CD8-positive, alpha-beta memory T cell (primary cell): Measurements from ENCODE around the gene FAM163B. TPM values are rescaled to one million over a fixed set of nuclear protein-coding genes. Genes with fewer than 3 reads are reported as not detected.

ENCODE experiments used
- CTCF ChIA-PET: fragments of 350-600 bp; sonication (Branson Sonifier 250); formaldehyde crosslinking; loops from one replicate; lab custom pipeline; 2021; ENCODE audit warnings: antibody characterized with exemption; lab: Charles Lee
- POLR2A ChIA-PET: fragments of 350-600 bp; sonication (Branson Sonifier 250); formaldehyde crosslinking; loops from one replicate; lab custom pipeline; 2021; ENCODE audit warnings: antibody characterized with exemption; lab: Charles Lee
- DNase-seq, 5 donors: peaks; one replicate each; pipeline versions ENCODE4 v3.0.0 to v3.0.0-alpha.2; 2020 to 2022; ENCODE audit warnings: mixed read lengths in 1 of 5
- H3K27ac ChIP-seq: one replicate; pipeline ENCODE4 v1.7.0; 2013; ENCODE audit warnings: low read depth, mild to moderate bottlenecking, low read length, moderate library complexity
- H3K27me3 ChIP-seq: 2 replicates; pipeline ENCODE4 v1.7.0; 2013; ENCODE audit warnings: low read length, mild to moderate bottlenecking; ENCODE audit not compliant: insufficient read depth, poor library complexity, severe bottlenecking
- H3K36me3 ChIP-seq: 2 replicates; pipeline ENCODE4 v1.7.0; 2013; ENCODE audit warnings: mild to moderate bottlenecking, low read length, moderate library complexity; ENCODE audit not compliant: insufficient read depth
- H3K4me1 ChIP-seq: 2 replicates; pipeline ENCODE4 v1.7.0; 2013; ENCODE audit warnings: mild to moderate bottlenecking, low read length, moderate library complexity; ENCODE audit not compliant: insufficient read depth
- H3K4me3 ChIP-seq: 2 replicates; pipeline ENCODE4 v1.7.0; 2013; ENCODE audit warnings: mild to moderate bottlenecking, low read length
- H3K9me3 ChIP-seq: 2 replicates; pipeline ENCODE4 v1.7.0; 2013; ENCODE audit warnings: mild to moderate bottlenecking, low read length
- H3K27ac Mint-ChIP-seq, 8 donors: one replicate each; pipeline ENCODE4 v1.8.0; 2020 to 2021; ENCODE audit warnings: mixed read lengths in 8 of 8, mild to moderate bottlenecking in 6 of 8, inconsistent platforms in 3 of 8, moderate library complexity in 3 of 8
- H3K27me3 Mint-ChIP-seq, 2 donors: one replicate each; pipeline ENCODE4 v1.8.0; 2020 to 2021; ENCODE audit warnings: mixed read lengths in 2 of 2, mild to moderate bottlenecking in 1 of 2, moderate library complexity in 1 of 2
- H3K36me3 Mint-ChIP-seq, 3 donors: one replicate each; pipeline ENCODE4 v1.8.0; 2020 to 2021; ENCODE audit warnings: mixed read lengths in 3 of 3, inconsistent platforms in 1 of 3, mild to moderate bottlenecking in 1 of 3
- H3K4me1 Mint-ChIP-seq, 3 donors: one replicate each; pipeline ENCODE4 v1.8.0; 2020 to 2021; ENCODE audit warnings: mixed read lengths in 3 of 3, inconsistent platforms in 1 of 3, mild to moderate bottlenecking in 1 of 3
- H3K4me3 Mint-ChIP-seq, 7 donors: one replicate each; pipeline ENCODE4 v1.8.0; 2020 to 2021; ENCODE audit warnings: mixed read lengths in 7 of 7, mild to moderate bottlenecking in 6 of 7, moderate library complexity in 4 of 7, inconsistent platforms in 2 of 7
- H3K9me3 Mint-ChIP-seq, 5 donors: one replicate each; pipeline ENCODE4 v1.8.0; 2020 to 2022; ENCODE audit warnings: mixed read lengths in 5 of 5, mild to moderate bottlenecking in 3 of 5, moderate library complexity in 2 of 5, inconsistent platforms in 1 of 5
- polyA plus RNA-seq: library from polyadenylated mRNA; unstranded; fragments of 300-500 nt; fragmentation: Illumina TruSeq; gene quantifications from one replicate; pipeline ENCODE4 v1.2.3, GENCODE V29; 2021
- total RNA-seq, 2 experiments: library from RNA; stranded (reverse); gene quantifications; one replicate each; pipeline ENCODE4 v1.2.3, GENCODE V29; 2021

Gene FAM163B
- total and polyA plus RNA-seq, 3 experiments from 2014 or later: not detected

GRCh38 chr9:133584167-133584558, 25.0 kb downstream of the FAM163B start:
- no peaks in the 10 kb centered on the region for H3K36me3 Mint-ChIP-seq
- H3K9me3 Mint-ChIP-seq: no peaks in the 10 kb centered on the region
- Histone ChIP-seq H3K27ac (no peak overlapping the region), H3K9me3 (no peaks in the 10 kb centered on the region), H3K27me3 (peaks cover 16% of the 10 kb centered on the region), H3K4me1 (peaks cover 7% of the 10 kb centered on the region), H3K4me3 (no peak overlapping the region), H3K36me3 (no peaks in the 10 kb centered on the region)
- DNase-seq: no peak
- H3K27ac Mint-ChIP-seq: no peak overlapping the region
- CTCF ChIA-PET: no interaction called here
- no peaks in the 10 kb centered on the region for H3K4me1 Mint-ChIP-seq
- no peak overlapping the region for H3K4me3 Mint-ChIP-seq
- POLR2A ChIA-PET: no interaction called here
- peaks cover 13 to 61% of the 10 kb centered on the region in 2 donors for H3K27me3 Mint-ChIP-seq

- no peak overlapping the region for H3K27ac ChIP-seq
- Mint-ChIP-seq H3K27me3 (peaks cover 13 to 61% of the 10 kb centered on the region in 2 donors), H3K4me3 (no peak overlapping the region), H3K36me3 (no peaks in the 10 kb centered on the region), H3K4me1 (no peaks in the 10 kb centered on the region), H3K9me3 (no peaks in the 10 kb centered on the region), H3K27ac (no peak overlapping the region)
- no peaks in the 10 kb centered on the region for H3K9me3 ChIP-seq
- H3K4me1 ChIP-seq: peaks cover 7% of the 10 kb centered on the region
- H3K4me3 ChIP-seq: no peak overlapping the region
- ChIA-PET POLR2A (no interaction called here), CTCF (no interaction called here)
- H3K27me3 ChIP-seq: peaks cover 16% of the 10 kb centered on the region
- DNase-seq: no peak
- H3K36me3 ChIP-seq: no peaks in the 10 kb centered on the region
Observed at GRCh38 chr9:133583586-133583985, 25.6 kb downstream of the FAM163B start.

GRCh38 chr9:133583111-133583510, 26.1 kb downstream of the FAM163B start:
- Mint-ChIP-seq H3K36me3 (no peaks in the 10 kb centered on the region), H3K27ac (no peak overlapping the region), H3K9me3 (no peaks in the 10 kb centered on the region), H3K4me1 (no peaks in the 10 kb centered on the region), H3K27me3 (peaks cover 16 to 65% of the 10 kb centered on the region in 2 donors), H3K4me3 (no peak overlapping the region)
- H3K36me3 ChIP-seq: no peaks in the 10 kb centered on the region
- H3K27me3 ChIP-seq: peaks cover 16% of the 10 kb centered on the region
- ChIA-PET POLR2A (no interaction called here), CTCF (no interaction called here)
- no peak overlapping the region for H3K27ac ChIP-seq
- peaks cover 7% of the 10 kb centered on the region for H3K4me1 ChIP-seq
- H3K4me3 ChIP-seq: no peak overlapping the region
- DNase-seq: no peak
- no peaks in the 10 kb centered on the region for H3K9me3 ChIP-seq

GRCh38 chr9:133582501-133583045, 26.6 kb downstream of the FAM163B start:
- Histone ChIP-seq H3K27me3 (peaks cover 16% of the 10 kb centered on the region), H3K27ac (no peak overlapping the region), H3K4me3 (no peak overlapping the region), H3K36me3 (no peaks in the 10 kb centered on the region), H3K9me3 (no peaks in the 10 kb centered on the region), H3K4me1 (peaks cover 7% of the 10 kb centered on the region)
- CTCF ChIA-PET: interaction anchor here (1.0 kb wide), 1 partner anchor 161 kb away, joined by 3 read pairs; no protein-coding TSS in a partner anchor
- no peaks in the 10 kb centered on the region for H3K4me1 Mint-ChIP-seq
- no peaks in the 10 kb centered on the region for H3K9me3 Mint-ChIP-seq
- no peak for DNase-seq
- no peak overlapping the region for H3K27ac Mint-ChIP-seq
- H3K27me3 Mint-ChIP-seq: peaks cover 17 to 68% of the 10 kb centered on the region in 2 donors
- H3K36me3 Mint-ChIP-seq: no peaks in the 10 kb centered on the region
- POLR2A ChIA-PET: no interaction called here
- H3K4me3 Mint-ChIP-seq: no peak overlapping the region

GRCh38 chr9:133581513-133582343, 27.5 kb downstream of the FAM163B start:
- no peaks in the 10 kb centered on the region for H3K36me3 ChIP-seq
- no peaks in the 10 kb centered on the region for H3K9me3 ChIP-seq
- no peak overlapping the region for H3K4me3 Mint-ChIP-seq
- H3K27me3 ChIP-seq: peaks cover 16% of the 10 kb centered on the region
- peaks cover 7% of the 10 kb centered on the region for H3K4me1 ChIP-seq
- H3K4me1 Mint-ChIP-seq: no peaks in the 10 kb centered on the region
- no peak overlapping the region for H3K27ac ChIP-seq
- no peak overlapping the region for H3K4me3 ChIP-seq
- H3K36me3 Mint-ChIP-seq: no peaks in the 10 kb centered on the region
- DNase-seq: no peak
- ChIA-PET POLR2A (no interaction called here), CTCF (interaction anchor here (1.0 kb wide), 1 partner anchor 162 kb away, joined by 3 read pairs; no protein-coding TSS in a partner anchor)
- H3K27ac Mint-ChIP-seq: peak overlapping the region in 1 of 8 donors; percentile 3
- H3K9me3 Mint-ChIP-seq: no peaks in the 10 kb centered on the region
- peaks cover 17 to 75% of the 10 kb centered on the region in 2 donors for H3K27me3 Mint-ChIP-seq

- Mint-ChIP-seq H3K27me3 (peaks cover 17 to 80% of the 10 kb centered on the region in 2 donors), H3K4me3 (no peak overlapping the region), H3K36me3 (no peaks in the 10 kb centered on the region), H3K9me3 (no peaks in the 10 kb centered on the region), H3K4me1 (no peaks in the 10 kb centered on the region), H3K27ac (no peak overlapping the region)
- Histone ChIP-seq H3K4me1 (peaks cover 7% of the 10 kb centered on the region), H3K9me3 (no peaks in the 10 kb centered on the region), H3K36me3 (no peaks in the 10 kb centered on the region), H3K27me3 (peaks cover 16% of the 10 kb centered on the region), H3K4me3 (no peak overlapping the region), H3K27ac (no peak overlapping the region)
- no peak for DNase-seq
- ChIA-PET CTCF (no interaction called here), POLR2A (no interaction called here)
Observed at GRCh38 chr9:133581011-133581410, 28.2 kb downstream of the FAM163B start.

GRCh38 chr9:133580419-133580738, 28.8 kb downstream of the FAM163B start:
- CTCF ChIA-PET: no interaction called here
- DNase-seq: no peak
- no peak overlapping the region for H3K27ac Mint-ChIP-seq
- POLR2A ChIA-PET: no interaction called here
- H3K27ac ChIP-seq: no peak overlapping the region
- no peak overlapping the region for H3K4me3 ChIP-seq
- no peaks in the 10 kb centered on the region for H3K36me3 ChIP-seq
- no peaks in the 10 kb centered on the region for H3K4me1 Mint-ChIP-seq
- no peaks in the 10 kb centered on the region for H3K9me3 Mint-ChIP-seq
- H3K36me3 Mint-ChIP-seq: no peaks in the 10 kb centered on the region
- no peak overlapping the region for H3K4me3 Mint-ChIP-seq
- peaks cover 7% of the 10 kb centered on the region for H3K4me1 ChIP-seq
- peaks cover 17 to 80% of the 10 kb centered on the region in 2 donors for H3K27me3 Mint-ChIP-seq
- H3K27me3 ChIP-seq: peaks cover 16% of the 10 kb centered on the region
- H3K9me3 ChIP-seq: no peaks in the 10 kb centered on the region

- no peak overlapping the region for H3K27ac ChIP-seq
- H3K4me1 ChIP-seq: peaks cover under 1% of the 10 kb centered on the region
- DNase-seq: no peak
- H3K9me3 ChIP-seq: no peaks in the 10 kb centered on the region
- H3K27me3 Mint-ChIP-seq: peaks cover 17 to 74% of the 10 kb centered on the region in 2 donors
- no peak overlapping the region for H3K4me3 ChIP-seq
- no peaks in the 10 kb centered on the region for H3K9me3 Mint-ChIP-seq
- no peak overlapping the region for H3K27ac Mint-ChIP-seq
- no peaks in the 10 kb centered on the region for H3K36me3 ChIP-seq
- H3K36me3 Mint-ChIP-seq: no peaks in the 10 kb centered on the region
- no peaks in the 10 kb centered on the region for H3K4me1 Mint-ChIP-seq
- peaks cover 16% of the 10 kb centered on the region for H3K27me3 ChIP-seq
- POLR2A ChIA-PET: no interaction called here
- H3K4me3 Mint-ChIP-seq: no peak overlapping the region
- CTCF ChIA-PET: no interaction called here
Observed at GRCh38 chr9:133579601-133580418, 29.4 kb downstream of the FAM163B start.
